NT2/D1 (cell line): ENCODE data around the gene IL12A.

Experiments used
- SUZ12 ChIP-seq: IDR thresholded peaks from 2 replicates; pipeline ENCODE4 v1.6.1; 2011; ENCODE audit not compliant: insufficient read length, insufficient read depth; ENCODE audit errors: extremely low read depth
- ZNF274 ChIP-seq: IDR thresholded peaks from 2 replicates; pipeline ENCODE4 v1.6.1; 2011; ENCODE audit warnings: mild to moderate bottlenecking, low read depth, low read length

DNA sequence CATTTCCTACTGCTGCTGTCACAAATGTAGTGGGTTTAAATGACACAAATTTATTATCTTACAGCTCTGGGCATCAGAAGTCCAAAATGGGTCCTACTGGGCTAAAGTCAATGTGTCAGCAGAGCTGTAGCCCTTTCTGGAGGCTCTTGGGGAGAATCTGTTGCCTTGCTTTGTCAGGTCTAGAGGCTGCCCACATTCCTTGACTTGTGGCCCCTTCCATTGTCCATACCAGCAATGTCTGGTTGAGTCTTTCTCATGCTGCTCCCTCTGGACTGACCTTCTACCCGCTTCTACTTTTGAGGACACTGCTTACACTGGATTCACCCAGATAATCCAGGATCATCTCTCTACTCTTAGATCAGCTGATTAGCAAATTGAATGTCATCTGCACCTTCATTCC is 3.0 kb downstream of the IL12A start:
- no peak for TF ChIP-seq ZNF274
- no peak for TF ChIP-seq SUZ12
